T-helper 2 cell treated with Interferon-gamma antibody and Interleukin-4, amounts not matched to agents 100 ng/mL and 5 ng/mL, for 36 hours (primary cell): Measurements from ENCODE around the gene CCDC61. TPM values are rescaled to one million over a fixed set of nuclear protein-coding genes. Genes with fewer than 3 reads are reported as not detected.

Experiments
- intact Hi-C: fragments of 100-400 bp; cut with micrococcal nuclease; formaldehyde crosslinking; loops from one replicate; pipeline ENCODE4 v1.15.1; 2023
- total RNA-seq: library from RNA; stranded (reverse); gene quantifications from 2 replicates; pipeline ENCODE4 v1.2.3, GENCODE V29; 2022

The CCDC61 gene
- total RNA-seq, 1 donor from 2014 or later: 22.8 TPM

DNA sequence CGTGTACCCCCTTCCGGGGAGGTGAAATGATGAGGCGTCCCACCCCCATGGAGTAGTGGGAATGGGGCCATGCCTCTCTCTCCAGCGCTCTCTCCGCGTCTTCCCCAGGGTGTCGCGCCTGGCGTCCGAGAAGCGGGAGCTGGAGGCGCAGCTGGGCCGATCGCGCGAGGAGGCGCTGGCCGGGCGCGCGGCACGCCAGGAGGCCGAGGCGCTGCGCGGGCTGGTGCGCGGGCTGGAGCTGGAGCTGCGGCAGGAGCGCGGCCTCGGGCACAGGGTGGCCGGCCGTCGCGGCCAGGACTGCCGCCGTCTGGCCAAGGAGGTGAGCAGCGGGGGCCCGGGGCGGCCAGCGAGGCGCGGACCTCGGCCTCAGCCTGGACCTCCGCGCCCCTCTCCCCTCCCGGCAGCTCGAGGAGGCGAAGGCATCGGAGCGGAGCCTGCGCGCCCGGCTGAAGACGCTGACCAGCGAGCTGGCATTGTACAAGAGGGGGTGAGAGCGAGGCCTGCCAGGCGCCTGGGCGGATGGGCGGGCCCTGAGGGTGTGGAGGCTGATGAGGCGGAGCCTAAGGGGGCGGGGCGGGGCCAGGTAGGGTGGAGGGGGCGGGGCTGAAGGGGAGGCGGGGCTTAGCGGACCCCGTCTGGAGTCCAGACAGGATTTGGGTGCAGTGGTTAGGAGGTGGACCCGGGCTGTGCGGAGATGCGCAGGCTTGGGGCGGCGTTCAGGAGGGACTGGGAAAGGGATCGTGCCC, 19.8 kb downstream of the CCDC61 start:
- intact Hi-C loops: loop anchor here (5.0 kb wide), 2 partner anchors 88 to 198 kb away; partner anchors contain the start of gene RSPH6A

DNA sequence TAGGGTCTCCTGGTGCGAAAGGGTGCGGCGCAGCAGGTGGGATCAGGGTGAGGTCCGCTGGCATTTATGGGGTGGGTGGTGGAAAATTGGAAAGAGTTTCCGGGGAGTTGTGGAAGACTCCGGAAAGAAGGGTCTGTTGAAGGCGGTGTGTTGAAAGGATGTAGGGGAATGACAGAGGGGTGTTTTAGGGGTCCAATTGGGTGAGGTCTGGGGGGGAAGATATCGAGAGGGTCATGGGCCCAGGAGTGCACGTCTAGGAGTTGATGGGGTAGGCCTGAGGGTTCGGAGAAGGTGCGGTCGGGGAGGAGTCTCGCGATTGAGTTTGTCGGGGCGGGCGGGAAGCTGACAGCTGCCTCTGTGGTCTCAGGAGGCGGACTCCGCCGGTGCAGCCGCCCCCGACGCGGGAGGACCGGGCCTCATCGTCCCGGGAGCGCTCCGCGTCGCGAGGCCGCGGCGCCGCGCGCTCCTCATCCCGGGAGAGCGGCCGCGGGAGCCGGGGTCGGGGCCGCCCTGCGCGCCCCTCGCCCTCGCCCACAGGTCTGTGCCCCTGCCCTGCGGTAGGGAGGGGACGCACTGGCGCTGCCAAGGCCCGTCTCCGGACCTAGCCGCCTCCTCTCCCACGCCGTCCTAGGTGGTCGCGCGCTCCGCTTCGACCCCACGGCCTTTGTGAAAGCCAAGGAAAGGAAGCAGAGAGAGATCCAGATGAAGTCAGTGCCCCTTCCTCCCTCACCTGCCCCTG, 20.6 kb downstream of the CCDC61 start:
- intact Hi-C loops: loop anchor here (1.0 to 5.0 kb wide), 4 partner anchors 21 to 245 kb away; partner anchors contain the start of genes CCDC61 and RSPH6A

DNA sequence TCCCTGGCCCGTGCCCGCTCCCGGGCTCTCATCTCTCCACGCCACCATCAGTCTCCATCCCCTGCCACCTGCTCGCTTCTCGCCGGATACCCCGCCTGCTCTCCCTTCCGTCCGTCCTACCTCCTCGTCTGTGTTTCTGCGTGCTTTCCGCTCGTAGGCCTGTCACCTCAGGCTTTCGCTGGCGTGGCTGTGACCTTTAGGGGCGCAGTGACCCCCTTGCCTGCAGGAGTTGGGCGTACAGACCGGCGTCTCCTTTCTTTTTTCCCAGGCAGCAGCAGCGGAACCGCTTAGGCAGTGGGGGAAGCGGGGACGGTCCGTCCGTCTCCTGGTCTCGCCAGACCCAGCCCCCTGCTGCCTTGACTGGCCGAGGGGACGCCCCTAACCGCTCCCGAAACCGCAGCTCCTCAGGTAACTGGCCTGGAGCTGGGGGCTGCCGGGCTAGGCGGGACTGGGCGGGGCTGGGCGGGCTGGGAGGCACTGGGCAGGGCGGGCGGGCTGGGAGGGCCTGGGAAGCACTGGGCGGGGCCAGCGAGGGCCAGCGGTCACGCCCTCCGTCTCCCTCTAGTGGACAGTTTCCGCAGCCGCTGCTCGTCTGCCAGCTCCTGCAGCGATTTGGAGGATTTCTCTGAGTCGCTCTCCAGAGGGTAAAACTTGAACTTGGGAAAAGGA, 21.3 kb downstream of the CCDC61 start:
- intact Hi-C loops: loop anchor here (1.0 to 5.0 kb wide), 4 partner anchors 21 to 246 kb away; partner anchors contain the start of genes CCDC61 and RSPH6A

DNA sequence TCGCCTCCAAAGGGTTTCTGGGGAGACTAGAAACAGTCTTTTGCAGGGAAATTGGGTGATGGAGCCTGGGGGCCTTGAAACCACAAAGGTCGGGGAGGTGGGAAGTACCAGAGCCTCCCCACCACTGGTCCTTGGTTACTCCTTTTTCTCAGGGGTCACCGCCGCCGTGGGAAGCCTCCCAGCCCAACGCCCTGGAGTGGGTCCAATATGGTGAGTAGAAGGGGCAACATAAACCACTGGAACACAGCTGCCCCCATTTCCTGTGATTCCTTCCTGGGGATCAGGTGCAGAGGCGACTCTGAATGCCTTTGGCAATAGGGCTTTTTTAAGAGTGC, 21.8 kb downstream of the CCDC61 start:
- intact Hi-C loops: loop anchor here (2.0 to 5.0 kb wide), 3 partner anchors 90 to 246 kb away; partner anchors contain the start of gene RSPH6A

DNA sequence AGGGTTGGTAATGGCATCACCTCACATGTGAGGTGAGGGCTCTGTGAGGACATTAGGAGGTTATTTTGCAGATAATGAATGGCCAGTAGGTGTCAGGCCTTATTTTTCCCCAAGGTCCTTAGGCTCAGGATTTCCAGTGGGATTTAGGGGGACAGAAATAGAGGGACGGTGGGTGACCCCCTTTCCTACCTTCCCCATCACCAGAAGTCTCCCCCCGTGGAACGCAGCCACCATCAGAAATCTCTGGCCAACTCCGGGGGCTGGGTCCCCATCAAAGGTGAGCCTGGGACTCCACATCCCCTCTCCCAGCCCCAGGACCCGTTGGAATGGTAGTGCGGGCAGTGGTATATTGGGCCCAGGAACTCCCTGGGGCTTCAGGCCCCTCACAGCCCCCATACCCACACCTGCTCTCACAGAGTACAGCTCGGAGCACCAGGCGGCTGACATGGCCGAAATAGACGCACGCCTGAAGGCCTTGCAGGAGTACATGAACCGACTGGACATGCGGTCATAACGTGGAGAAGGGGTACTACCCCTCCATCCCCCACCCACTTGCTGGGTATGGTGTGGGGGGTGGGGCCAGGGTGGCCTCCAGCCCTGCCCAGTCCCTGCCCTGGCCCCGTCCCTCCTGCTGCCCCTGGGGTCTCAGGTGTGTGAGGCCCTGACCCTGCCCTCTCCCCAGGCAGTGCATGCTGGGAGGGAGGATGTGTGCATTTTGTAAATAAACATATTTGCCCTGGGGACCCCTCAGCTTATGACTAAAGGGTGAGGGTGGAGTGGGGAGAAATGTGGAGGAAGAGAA, 22.8 kb downstream of the CCDC61 start:
- intact Hi-C loops: loop anchor here (2.0 to 5.0 kb wide), 3 partner anchors 91 to 247 kb away; partner anchors contain the start of gene RSPH6A

DNA sequence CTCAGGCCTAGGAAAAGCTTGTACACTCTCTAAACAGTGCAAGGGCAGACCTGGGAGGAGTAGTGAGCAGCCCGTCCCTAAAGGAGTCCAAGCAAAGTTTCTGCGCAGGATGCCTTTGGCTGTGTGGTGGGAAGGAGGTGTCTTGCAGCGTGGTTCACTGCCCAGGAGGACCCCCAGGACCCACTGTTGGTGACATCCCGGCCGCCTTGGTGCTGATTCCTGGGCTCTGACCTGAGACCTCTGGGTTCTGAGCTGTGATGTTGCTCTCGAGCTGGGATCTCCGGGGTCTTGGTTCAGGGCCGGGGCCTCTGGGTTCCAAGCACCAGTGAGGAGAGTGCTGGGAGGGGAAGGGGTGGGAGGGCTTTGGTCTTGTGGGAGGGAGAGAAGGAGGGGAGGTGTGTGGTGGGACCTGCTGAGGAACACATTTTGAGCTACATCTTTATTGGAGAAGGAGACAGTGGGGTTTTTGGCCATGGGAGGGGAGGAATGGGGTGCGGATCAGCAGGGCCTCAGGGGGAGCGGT, 23.5 kb downstream of the CCDC61 start:
- intact Hi-C loops: loop anchor here (5.0 kb wide), 2 partner anchors 91 to 201 kb away; partner anchors contain the start of gene RSPH6A

DNA sequence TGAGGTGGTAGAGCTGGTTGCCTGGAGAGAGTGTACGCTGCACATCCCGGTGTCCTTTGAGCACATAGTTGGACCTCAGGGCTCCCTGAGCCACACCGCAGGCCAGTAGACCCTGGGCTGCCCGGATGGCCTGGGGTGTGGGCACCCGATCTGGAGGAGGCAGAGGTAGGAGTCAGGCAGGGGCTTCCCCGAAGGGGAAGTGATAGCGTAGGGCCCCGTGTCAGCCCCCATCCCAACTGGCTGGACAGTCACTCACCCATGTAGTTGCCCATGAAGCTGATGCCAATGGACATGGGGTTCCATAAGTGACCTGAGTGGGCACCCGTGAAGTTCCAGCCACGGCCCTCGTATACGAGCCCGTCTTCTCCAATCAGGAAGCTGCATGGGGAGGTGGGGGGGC, 24.0 kb downstream of the CCDC61 start:
- intact Hi-C loops: loop anchor here (5.0 kb wide), 2 partner anchors 92 to 202 kb away; partner anchors contain the start of gene RSPH6A

DNA sequence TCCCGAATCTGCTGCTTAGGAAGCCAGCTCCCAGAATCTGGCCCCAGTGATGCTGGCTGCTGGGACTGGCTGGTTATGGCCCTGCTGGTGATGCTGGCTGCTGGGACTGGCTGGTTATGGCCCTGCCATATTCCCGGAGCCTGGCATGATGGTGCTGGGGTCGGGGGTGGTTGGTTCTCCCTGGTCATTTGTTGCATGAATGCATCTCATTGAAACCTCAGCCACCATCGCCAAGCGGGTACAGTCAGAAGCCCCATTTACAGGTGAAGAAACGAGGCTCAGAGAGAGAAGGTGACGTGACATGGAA, 25.5 kb downstream of the CCDC61 start:
- intact Hi-C loops: no loop called here

DNA sequence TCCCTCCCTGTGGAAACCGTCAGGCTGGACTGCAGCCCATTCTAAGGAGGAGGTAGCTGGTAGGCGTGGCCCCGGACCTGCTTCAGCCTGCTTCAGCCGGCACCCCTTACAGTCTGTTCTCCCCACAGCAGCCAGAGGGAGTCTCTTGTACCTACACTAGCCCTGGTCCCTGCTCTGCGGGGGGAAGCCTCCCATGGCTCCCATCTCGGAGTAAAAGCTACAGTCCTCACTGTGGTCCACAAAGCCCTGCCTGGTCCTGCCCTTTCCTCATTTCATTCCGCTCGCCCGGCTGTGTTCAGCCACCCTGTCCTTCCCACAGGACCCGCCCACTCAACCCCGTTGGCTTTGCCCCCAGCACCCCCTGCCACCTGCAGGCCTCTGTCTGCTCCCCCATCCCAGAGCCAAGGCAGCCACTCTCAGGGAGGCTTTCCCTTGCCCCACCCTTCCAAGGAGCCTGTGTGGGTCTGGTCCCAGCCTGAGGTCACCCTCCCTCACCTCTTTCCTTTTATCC, 26.3 kb downstream of the CCDC61 start:
- intact Hi-C loops: no loop called here

DNA sequence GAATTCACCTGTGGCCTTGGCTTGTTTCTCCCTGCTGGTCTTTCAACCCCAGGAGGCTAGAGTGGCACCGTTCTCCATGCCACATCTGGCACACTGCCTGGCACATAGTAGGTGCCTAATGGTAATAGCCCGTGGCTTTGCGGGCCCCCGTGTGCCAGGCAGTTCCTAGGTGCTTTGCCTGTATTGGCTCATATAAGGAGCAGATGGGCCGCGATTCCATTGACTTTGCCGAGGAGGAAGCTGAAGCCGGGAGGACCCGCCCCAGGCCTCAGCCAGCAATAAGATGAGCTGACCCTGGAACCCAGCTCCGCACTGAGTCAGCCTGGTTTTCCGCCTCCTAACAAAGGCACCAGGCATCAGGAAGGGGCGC, 26.8 kb downstream of the CCDC61 start:
- intact Hi-C loops: no loop called here

DNA sequence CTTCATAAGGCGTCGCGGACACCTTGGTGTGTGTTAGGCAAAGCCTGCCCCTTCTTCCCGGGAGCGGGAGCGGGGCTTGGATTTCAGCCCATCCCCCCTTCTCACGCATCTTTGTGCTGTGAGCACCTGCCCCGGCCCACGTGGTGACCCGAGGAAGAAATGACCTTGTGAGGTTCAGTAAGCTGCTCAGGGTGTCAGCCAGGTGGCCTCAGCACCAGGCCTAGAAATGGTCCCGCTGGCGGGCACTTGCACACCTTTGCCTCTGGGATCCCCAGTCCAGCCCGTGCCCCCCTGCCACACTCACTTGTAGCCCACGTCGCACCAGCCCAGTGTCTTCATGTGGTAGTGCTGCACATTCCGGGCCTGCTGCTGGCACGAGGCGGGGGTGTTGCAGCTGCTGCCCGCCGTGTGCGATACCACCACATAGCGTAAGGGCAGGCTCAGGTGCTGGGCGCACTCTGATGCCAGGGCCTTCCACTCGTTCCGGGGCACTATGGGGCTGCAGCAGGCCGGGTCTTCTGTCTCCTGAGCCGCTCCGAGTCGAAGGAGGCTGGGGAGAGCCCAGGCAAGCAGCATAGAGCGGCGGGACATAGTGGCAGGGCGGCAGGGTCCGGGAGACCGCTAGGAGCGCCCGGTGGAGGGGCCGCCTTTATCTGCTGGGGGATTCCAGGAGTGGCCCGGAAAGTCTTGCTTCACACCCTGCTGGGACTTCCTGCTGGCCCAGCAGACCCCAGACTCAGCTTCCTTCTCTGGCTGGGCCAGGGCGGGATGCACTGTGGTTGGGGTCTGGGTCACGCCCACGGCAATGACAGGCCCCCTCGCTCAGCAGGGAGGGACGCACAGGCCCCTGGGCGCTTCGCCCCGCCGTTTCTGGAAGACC, 27.4 kb downstream of the CCDC61 start, which contains the start of gene PGLYRP1:
Gene PGLYRP1, minus strand, starts transcription at position 623 of the 880 bp plus-strand sequence. Its CDS starts 32 bp downstream, at position 591.
- intact Hi-C loops: no loop called here

DNA sequence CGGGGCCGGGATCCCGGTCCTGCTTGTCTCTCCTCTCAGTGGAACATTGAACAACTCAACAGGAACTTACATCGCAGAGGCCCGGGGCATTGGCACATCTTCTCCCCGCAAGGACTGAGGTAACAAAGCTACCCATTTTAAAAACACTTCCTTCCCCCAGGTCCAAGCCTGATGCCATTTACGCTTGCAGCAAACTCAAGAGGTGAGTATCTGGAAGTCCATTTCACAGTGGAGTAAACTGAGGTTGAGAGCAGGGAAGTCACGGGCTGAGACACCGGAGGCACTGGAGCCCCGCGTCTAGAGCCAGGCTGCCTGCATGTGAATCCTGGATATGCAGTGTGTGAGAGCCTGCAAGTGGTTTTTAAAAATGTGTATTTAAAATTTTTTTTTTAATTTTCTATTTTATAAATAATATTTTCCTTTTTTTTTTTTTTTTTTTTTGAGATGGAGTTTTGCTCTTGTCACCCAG, 28.1 kb downstream of the CCDC61 start:
- intact Hi-C loops: no loop called here

DNA sequence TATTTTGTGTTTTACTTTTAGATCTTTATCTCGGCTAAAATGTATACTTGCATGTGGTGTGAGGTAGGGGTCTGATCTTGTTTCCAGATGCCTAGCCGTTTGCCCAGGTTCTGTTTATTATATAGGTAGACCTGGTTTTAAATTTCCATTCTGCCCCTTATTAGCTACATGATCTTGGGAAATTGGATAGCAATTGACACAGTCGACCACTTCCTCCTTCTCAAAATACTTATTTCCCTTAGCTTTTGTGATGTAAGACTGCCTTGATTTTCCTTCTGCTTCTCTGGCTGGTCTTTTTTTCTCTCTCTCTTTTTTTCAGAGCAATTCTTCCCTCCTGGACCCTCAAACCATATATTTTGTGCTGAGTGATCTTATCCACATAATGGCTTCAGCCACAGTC, 30.6 kb downstream of the CCDC61 start:
- intact Hi-C loops: no loop called here

DNA sequence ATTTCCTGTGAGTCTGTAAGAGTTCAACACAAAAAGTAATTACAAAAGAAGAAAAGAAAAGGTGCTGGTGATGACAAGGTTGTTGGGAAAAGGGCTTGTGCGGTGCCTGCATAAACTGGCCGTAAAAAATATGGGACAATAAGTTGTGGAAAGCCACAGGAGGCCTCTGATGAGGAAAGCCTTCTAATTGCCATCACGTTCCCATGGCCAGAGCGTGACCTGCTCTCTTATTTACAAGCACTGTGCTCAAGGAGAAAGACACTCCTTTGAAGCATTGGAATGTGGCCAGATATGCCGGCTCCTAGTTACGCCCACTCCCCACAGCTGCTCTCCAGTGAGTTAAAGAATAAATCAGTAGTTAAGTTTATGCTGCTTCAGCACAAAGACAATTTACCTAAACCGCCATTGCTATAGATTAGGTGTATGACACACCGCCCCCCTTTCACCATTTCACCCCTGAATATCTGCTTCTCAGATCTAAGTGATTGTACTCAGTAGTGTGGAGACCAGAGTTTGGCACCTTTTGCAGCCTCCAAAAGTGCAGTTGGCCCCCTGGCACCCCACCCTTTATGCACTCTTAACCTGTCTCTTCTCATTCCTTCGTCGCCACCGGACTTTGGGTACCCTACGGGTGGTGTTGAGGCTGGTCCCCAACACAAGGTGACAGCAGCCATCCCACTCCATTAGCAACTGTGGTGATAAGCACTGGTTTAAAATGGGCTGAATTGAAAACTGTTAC, 35.7 kb downstream of the CCDC61 start:
- intact Hi-C loops: no loop called here

DNA sequence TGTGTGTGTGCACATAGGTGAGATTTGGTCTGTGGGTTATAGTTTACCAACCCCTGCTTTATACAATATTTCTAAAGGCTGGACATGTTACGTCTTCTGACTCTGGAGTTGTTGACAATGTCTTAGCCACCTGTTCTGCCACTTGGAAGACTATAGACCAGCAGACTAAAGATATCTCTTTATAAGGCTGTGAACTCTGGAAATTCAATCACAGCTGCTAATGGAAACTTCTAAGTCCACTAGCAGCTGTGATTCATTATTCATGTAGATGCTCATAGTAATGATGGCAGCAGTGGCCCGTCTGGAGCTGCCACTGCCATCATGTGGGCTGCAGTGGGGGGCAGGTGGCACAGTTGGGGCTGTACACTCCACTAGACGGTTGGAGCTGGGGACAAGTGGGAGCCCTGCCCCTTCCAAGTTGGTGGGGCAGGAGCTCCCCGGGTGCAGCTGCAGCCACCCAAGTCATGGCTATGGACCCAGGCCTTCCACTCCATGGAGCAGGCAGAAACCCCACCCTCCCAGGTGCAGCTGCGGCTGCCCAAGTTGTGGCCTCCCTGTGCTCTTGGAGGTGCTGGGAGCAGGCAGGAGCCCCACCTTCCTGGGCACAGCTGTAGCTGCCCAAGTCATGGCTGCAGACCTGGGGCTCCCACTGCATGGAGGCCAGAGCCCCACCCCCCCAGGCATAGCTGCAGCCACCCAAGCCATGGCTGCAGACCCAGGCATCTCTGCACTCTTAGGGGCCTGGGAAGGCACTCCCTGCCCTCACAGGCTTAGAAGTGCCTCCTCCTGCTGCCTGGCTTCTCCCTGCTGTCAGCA, 36.7 kb downstream of the CCDC61 start:
- intact Hi-C loops: no loop called here

DNA sequence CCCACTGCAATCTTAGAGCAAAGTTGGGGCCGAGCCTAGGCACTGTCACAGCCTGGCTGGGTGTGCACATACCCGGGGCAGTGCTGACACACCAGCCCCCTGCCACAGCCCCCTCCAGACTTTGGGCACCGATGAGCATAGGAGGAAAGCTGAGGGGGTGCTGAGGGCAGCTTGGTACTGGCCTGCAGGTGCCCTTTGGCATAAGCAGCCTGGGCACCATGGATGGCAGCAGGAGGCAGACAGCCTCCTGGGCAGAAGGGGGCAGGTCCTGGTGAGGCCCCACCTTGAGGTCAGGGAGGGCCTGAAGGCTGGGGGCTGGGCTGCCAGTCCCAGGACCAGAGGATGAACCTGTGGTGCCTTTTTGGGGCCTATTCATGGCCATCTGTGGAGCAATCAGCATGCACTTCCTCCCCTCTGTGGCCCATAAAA, 37.3 kb downstream of the CCDC61 start:
- intact Hi-C loops: no loop called here

DNA sequence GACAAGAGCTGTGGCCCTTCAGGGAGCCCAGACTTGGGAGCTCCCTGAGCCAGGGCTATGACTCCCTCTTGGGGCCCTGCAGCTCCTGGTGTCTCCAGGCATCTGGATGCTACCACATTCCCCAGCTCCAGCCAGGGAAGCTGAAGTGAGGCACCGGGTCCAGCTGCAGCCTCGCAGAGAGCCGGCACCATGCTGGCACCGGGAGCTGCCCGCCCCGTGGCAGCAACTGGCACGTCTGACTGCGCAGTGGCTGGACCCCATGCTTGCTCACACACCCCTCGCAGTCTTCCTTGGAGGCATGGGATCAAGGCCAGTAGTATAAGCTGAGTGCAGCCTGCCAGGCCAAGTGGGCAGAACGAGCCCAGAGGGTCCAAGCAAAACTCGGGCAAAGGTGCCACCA, 38.1 kb downstream of the CCDC61 start:
- intact Hi-C loops: no loop called here

DNA sequence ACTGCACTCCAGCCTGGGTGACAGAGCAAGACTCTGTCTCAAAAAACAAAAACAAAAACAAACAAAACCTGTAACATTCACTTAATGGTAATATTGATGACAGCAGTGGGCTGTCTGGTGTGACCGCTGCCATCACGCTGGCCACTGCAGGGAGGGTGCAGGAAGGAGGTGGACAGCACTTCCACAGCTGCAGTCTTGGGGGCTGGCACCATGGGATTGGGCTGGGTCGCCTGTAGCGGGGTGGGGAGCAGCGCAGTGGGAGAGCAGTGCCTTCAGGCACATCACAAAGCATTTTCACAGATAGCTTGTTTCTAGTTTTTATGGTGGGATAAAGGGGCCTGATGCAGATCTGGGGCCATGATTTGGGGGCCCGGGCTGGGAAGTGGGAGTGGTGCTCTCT, 40.3 kb downstream of the CCDC61 start:
- intact Hi-C loops: no loop called here
